IMR-90 (cell line): Measurements from ENCODE around the gene PDZD2. TPM values are rescaled to one million over a fixed set of nuclear protein-coding genes. Genes with fewer than 3 reads are reported as not detected.

ENCODE experiments used
- ATAC-seq: fragments of 200-7000 bp; cut with Tn5 transposase; 2 replicates; pipeline ENCODE4 v1.9.1; 2020; ENCODE audit warnings: low read depth, mild to moderate bottlenecking, moderate library complexity
- BruUV-seq: library from RNA; stranded (reverse); fragments of 400-500 nt; replicated peaks from 2 replicates; lab custom pipeline; 2021; lab: Mats Ljungman, UMichigan
- CTCF ChIA-PET: fragments of 300-600 bp; formaldehyde crosslinking; extraction: SDS; loops from one replicate; lab custom pipeline; 2021; ENCODE audit warnings: antibody characterized with exemption; lab: Yijun Ruan, JAX
- POLR2A ChIA-PET: fragments of 300-600 bp; sonication (Branson Sonifier 250); formaldehyde crosslinking; loops from one replicate; lab custom pipeline; 2022; ENCODE audit warnings: antibody characterized with exemption; ENCODE audit not compliant: unreplicated experiment; lab: Charles Lee
- DNase-seq: peaks from one replicate; pipeline ENCODE4 v3.0.0; 2013
- H2AFZ ChIP-seq: replicated peaks from 2 replicates; pipeline ENCODE3; 2013; ENCODE audit warnings: low read length, mild to moderate bottlenecking; ENCODE audit not compliant: poor library complexity
- H2AK5ac ChIP-seq: 2 replicates; pipeline ENCODE4 v1.6.1; 2013; ENCODE audit warnings: low read depth, low read length, inconsistent platforms
- H2AK9ac ChIP-seq: replicated peaks from 2 replicates; pipeline ENCODE3; 2013; ENCODE audit warnings: mild to moderate bottlenecking, low read depth, low read length, moderate library complexity; ENCODE audit not compliant: poor library complexity
- H2BK120ac ChIP-seq: 2 replicates; pipeline ENCODE4 v1.6.1; 2013; ENCODE audit warnings: low read depth, low read length, inconsistent platforms
- H2BK15ac ChIP-seq: 3 replicates; pipeline ENCODE4 v1.6.1; 2013; ENCODE audit warnings: low read depth, low read length, inconsistent platforms
- H2BK20ac ChIP-seq: 2 replicates; pipeline ENCODE4 v1.6.1; 2013; ENCODE audit warnings: low read depth, mild to moderate bottlenecking, inconsistent platforms, low read length, moderate library complexity
- H2BK5ac ChIP-seq: 2 replicates; pipeline ENCODE4 v1.6.1; 2013; ENCODE audit warnings: mild to moderate bottlenecking, low read depth, low read length, inconsistent platforms; ENCODE audit not compliant: poor library complexity, severe bottlenecking
- H3K14ac ChIP-seq: replicated peaks from 2 replicates; pipeline ENCODE4 v1.6.1; 2013; ENCODE audit warnings: low read depth, low read length, inconsistent platforms
- H3K18ac ChIP-seq: 2 replicates; pipeline ENCODE4 v1.6.1; 2013; ENCODE audit warnings: low read depth, low read length, control low read depth
- H3K23ac ChIP-seq: 2 replicates; pipeline ENCODE4 v1.6.1; 2013; ENCODE audit warnings: low read depth, low read length, inconsistent platforms
- H3K27ac ChIP-seq: 2 replicates; pipeline ENCODE4 v1.5.1; 2013; ENCODE audit warnings: mild to moderate bottlenecking, control low read depth, low read length; ENCODE audit not compliant: insufficient read depth
- H3K27me3 ChIP-seq: 2 replicates; pipeline ENCODE4 v1.6.1; 2013; ENCODE audit warnings: low read length; ENCODE audit not compliant: control insufficient read depth, insufficient read depth
- H3K36me3 ChIP-seq: 2 replicates; pipeline ENCODE4 v1.6.1; 2013; ENCODE audit warnings: low read length, mixed read lengths; ENCODE audit not compliant: control insufficient read depth, insufficient read depth
- H3K4ac ChIP-seq: 2 replicates; pipeline ENCODE4 v1.6.1; 2013; ENCODE audit warnings: low read depth, low read length, inconsistent platforms
- H3K4me1 ChIP-seq: 2 replicates; pipeline ENCODE4 v1.6.1; 2013; ENCODE audit warnings: low read length, mixed read lengths; ENCODE audit not compliant: control insufficient read depth, insufficient read depth
- H3K4me2 ChIP-seq: 2 replicates; pipeline ENCODE4 v1.6.1; 2013; ENCODE audit warnings: low read depth, mild to moderate bottlenecking, control low read depth, low read length, moderate library complexity
- H3K4me3 ChIP-seq: 2 replicates; pipeline ENCODE4 v1.5.1; 2013; ENCODE audit warnings: low read depth, mild to moderate bottlenecking, control low read depth, low read length, moderate library complexity; ENCODE audit not compliant: insufficient read depth
- H3K56ac ChIP-seq: 2 replicates; pipeline ENCODE4 v1.6.1; 2013; ENCODE audit warnings: low read length, inconsistent platforms; ENCODE audit not compliant: insufficient read depth; ENCODE audit errors: extremely low read depth
- H3K79me1 ChIP-seq, 2 experiments: 2 replicates each; pipeline ENCODE4 v1.6.1; 2013; ENCODE audit warnings: low read length in 2 of 2, inconsistent platforms in 1 of 2, low read depth in 1 of 2
- H3K9ac ChIP-seq: 2 replicates; pipeline ENCODE4 v1.6.1; 2013; ENCODE audit warnings: low read depth, low read length, control low read depth
- H3K9me1 ChIP-seq: 2 replicates; pipeline ENCODE4 v1.6.1; 2013; ENCODE audit warnings: low read length, inconsistent platforms; ENCODE audit not compliant: insufficient read depth
- H3K9me3 ChIP-seq: 2 replicates; pipeline ENCODE4 v1.6.1; 2013; ENCODE audit warnings: low read length; ENCODE audit not compliant: control insufficient read depth, insufficient read depth
- H4K20me1 ChIP-seq: 2 replicates; pipeline ENCODE4 v1.6.1; 2013; ENCODE audit warnings: low read length, inconsistent platforms; ENCODE audit not compliant: insufficient read depth
- H4K5ac ChIP-seq: 2 replicates; pipeline ENCODE4 v1.6.1; 2013; ENCODE audit warnings: mild to moderate bottlenecking, low read depth, low read length, control low read depth
- H4K8ac ChIP-seq, 2 experiments: 2 replicates each; pipeline ENCODE4 v1.6.1; 2013; ENCODE audit warnings: low read depth in 2 of 2, low read length in 2 of 2, control low read depth in 1 of 2, inconsistent platforms in 1 of 2
- H4K91ac ChIP-seq: 2 replicates; pipeline ENCODE4 v1.6.1; 2013; ENCODE audit warnings: low read depth, low read length, inconsistent platforms; ENCODE audit not compliant: insufficient read depth
- CHD1 ChIP-seq: IDR thresholded peaks from 2 replicates; pipeline ENCODE4 v1.6.1; 2012; ENCODE audit warnings: low read depth, low read length, improper control_type of control experiment
- RCOR1 ChIP-seq: IDR thresholded peaks from 2 replicates; pipeline ENCODE4 v1.6.1; 2012; ENCODE audit warnings: mild to moderate bottlenecking, low read length, improper control_type of control experiment; ENCODE audit not compliant: insufficient replicate concordance
- RFX5 ChIP-seq: IDR thresholded peaks from 2 replicates; pipeline ENCODE4 v1.8.0; 2012; ENCODE audit warnings: low read depth, mild to moderate bottlenecking, low read length, moderate library complexity
- WGBS, 2 experiments: methylation state at CpG; one replicate each; pipeline versions ENCODE4 v1.1.5 to v1.1.7; 2013; ENCODE audit warnings: missing lambda C conversion rate in 2 of 2; ENCODE audit not compliant: insufficient read length in 1 of 2; ENCODE audit errors: extremely low coverage in 2 of 2; 5-methylcytosine and 5-hydroxymethylcytosine counted together
- dilution Hi-C: fragments of 300-500 bp; cut with HindIII; formaldehyde crosslinking; loops from one replicate; pipeline ENCODE4 v1.14.3; 2018; ENCODE audit warnings: low sequenced_read_pairs; ENCODE audit not compliant: unreplicated experiment
- in situ Hi-C: fragments of 300-500 bp; cut with MboI; formaldehyde crosslinking; loops from 3 replicates; pipeline ENCODE4 v1.14.3; 2019; ENCODE audit warnings: low sequenced_read_pairs, inconsistent platforms, mixed read lengths
- intact Hi-C: fragments of 100-400 bp; cut with micrococcal nuclease; formaldehyde crosslinking; loops from 2 replicates; pipeline ENCODE4 v1.10.0; 2022
- polyA plus RNA-seq, 3 experiments: library from polyadenylated mRNA; depleted of rRNA; stranded (reverse); fragments of >200 nt; gene quantifications; 2 replicates each; pipeline ENCODE4 v1.2.3, GENCODE V29; 2012; ENCODE audit warnings: low replicate concordance in 1 of 3
- total RNA-seq: library from RNA; depleted of rRNA; stranded (reverse); fragments of >200 nt; gene quantifications from 2 replicates; pipeline ENCODE4 v1.2.3, GENCODE V29; 2012
- TF ChIP-seq, protein P1 (sequence below): conservative IDR thresholded peaks from 2 replicates; pipeline ENCODE4 v1.5.1; 2012; ENCODE audit warnings: mild to moderate bottlenecking, low read depth, low read length, improper control_type of control experiment
- TF ChIP-seq, protein P2 (sequence below): fragments of 150-350 bp; IDR thresholded peaks from 2 replicates; pipeline ENCODE4 v1.6.1; 2016; ENCODE audit warnings: low read depth, mild to moderate bottlenecking, low read length, moderate library complexity, borderline replicate concordance
- TF ChIP-seq, protein P3 (sequence below): fragments of 150-350 bp; IDR thresholded peaks from 2 replicates; pipeline ENCODE4 v1.6.1; 2017; ENCODE audit warnings: mild to moderate bottlenecking, antibody characterized with exemption, low read length, low read depth

PDZD2 gene
- total and polyA plus RNA-seq, 2 of the 4 experiments (the other 2 are of a cell fraction): under 0.01 to 0.02 TPM

DNA sequence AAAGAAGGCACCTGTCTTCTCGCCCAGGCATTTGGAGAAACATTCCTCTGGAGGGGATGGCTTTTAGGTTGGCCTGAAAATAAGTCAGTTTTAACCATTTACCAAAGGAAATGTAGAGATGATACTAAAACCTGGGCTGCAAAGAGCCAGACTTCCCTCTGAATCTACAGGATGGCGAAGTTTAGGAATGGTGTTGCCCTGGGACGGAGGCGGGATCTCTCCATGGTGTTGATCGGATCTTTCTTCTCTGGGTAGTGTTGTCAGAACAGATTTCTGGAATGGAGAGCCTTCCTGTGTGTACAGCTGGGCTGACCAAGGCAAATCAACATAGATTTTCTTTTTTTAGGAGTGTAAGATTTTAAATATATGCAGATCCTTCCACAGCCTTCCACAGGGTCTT lies 159.2 kb downstream of the PDZD2 start:
- ATAC-seq (no peak), DNase-seq (no peak)
- no peaks in the 10 kb centered on the region for H3K79me1 ChIP-seq
- no peak overlapping the region for H2BK15ac ChIP-seq
- no CpG with 5 or more reads among the region's 5 CpGs for WGBS, 2 experiments
- H2BK120ac ChIP-seq: no peak overlapping the region
- POLR2A ChIA-PET: no interaction called here
- dilution Hi-C loops: no loop called here
- no peak overlapping the region for H2AFZ ChIP-seq
- no peaks in the 10 kb centered on the region for H3K9me1 ChIP-seq
- no peak overlapping the region for H3K4me3 ChIP-seq
- no peak overlapping the region for H4K5ac ChIP-seq
- no peak overlapping the region for H3K9ac ChIP-seq
- H3K56ac ChIP-seq: no peak overlapping the region
- H3K4me2 ChIP-seq: no peak overlapping the region
- H2AK5ac ChIP-seq: no peak overlapping the region
- in situ Hi-C loops: no loop called here
- TF ChIP-seq RCOR1: no peak
- TF ChIP-seq, protein P1, sequence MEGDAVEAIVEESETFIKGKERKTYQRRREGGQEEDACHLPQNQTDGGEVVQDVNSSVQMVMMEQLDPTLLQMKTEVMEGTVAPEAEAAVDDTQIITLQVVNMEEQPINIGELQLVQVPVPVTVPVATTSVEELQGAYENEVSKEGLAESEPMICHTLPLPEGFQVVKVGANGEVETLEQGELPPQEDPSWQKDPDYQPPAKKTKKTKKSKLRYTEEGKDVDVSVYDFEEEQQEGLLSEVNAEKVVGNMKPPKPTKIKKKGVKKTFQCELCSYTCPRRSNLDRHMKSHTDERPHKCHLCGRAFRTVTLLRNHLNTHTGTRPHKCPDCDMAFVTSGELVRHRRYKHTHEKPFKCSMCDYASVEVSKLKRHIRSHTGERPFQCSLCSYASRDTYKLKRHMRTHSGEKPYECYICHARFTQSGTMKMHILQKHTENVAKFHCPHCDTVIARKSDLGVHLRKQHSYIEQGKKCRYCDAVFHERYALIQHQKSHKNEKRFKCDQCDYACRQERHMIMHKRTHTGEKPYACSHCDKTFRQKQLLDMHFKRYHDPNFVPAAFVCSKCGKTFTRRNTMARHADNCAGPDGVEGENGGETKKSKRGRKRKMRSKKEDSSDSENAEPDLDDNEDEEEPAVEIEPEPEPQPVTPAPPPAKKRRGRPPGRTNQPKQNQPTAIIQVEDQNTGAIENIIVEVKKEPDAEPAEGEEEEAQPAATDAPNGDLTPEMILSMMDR: no peak
- TF ChIP-seq, protein P2, sequence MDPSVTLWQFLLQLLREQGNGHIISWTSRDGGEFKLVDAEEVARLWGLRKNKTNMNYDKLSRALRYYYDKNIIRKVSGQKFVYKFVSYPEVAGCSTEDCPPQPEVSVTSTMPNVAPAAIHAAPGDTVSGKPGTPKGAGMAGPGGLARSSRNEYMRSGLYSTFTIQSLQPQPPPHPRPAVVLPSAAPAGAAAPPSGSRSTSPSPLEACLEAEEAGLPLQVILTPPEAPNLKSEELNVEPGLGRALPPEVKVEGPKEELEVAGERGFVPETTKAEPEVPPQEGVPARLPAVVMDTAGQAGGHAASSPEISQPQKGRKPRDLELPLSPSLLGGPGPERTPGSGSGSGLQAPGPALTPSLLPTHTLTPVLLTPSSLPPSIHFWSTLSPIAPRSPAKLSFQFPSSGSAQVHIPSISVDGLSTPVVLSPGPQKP: no peak
- no peak for TF ChIP-seq CHD1
- TF ChIP-seq, protein P3, sequence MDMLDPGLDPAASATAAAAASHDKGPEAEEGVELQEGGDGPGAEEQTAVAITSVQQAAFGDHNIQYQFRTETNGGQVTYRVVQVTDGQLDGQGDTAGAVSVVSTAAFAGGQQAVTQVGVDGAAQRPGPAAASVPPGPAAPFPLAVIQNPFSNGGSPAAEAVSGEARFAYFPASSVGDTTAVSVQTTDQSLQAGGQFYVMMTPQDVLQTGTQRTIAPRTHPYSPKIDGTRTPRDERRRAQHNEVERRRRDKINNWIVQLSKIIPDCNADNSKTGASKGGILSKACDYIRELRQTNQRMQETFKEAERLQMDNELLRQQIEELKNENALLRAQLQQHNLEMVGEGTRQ: no peak
- TF ChIP-seq RFX5: no peak
- no peak overlapping the region for H3K23ac ChIP-seq
- H4K20me1 ChIP-seq: no peaks in the 10 kb centered on the region
- no peak overlapping the region for H3K4ac ChIP-seq
- H3K9me3 ChIP-seq: no peaks in the 10 kb centered on the region
- H3K27me3 ChIP-seq: peaks cover 28% of the 10 kb centered on the region
- H3K4me1 ChIP-seq: no peaks in the 10 kb centered on the region
- H4K8ac ChIP-seq: no peak overlapping the region
- intact Hi-C loops: no loop called here
- H2AK9ac ChIP-seq: no peak overlapping the region
- H4K91ac ChIP-seq: no peak overlapping the region
- no TSS peak for BruUV-seq
- no peak overlapping the region for H3K14ac ChIP-seq
- H3K18ac ChIP-seq: no peak overlapping the region
- no peaks in the 10 kb centered on the region for H3K36me3 ChIP-seq
- H2BK20ac ChIP-seq: no peak overlapping the region
- H3K27ac ChIP-seq: no peak overlapping the region
- CTCF ChIA-PET: no interaction called here
- H2BK5ac ChIP-seq: no peak overlapping the region
